CD14-positive monocyte (primary cell): ENCODE results near the gene SLC12A7. TPM values are rescaled to one million over a fixed set of nuclear protein-coding genes. Genes with fewer than 3 reads are reported as not detected.
A peak's percentile ranks its signal among the peaks of the same experiment; 100 is the strongest.

Source experiments
- DNase-seq, 3 donors: peaks; one replicate each; pipeline ENCODE4 v3.0.0-alpha.2; 2011 to 2022
- H2AFZ ChIP-seq: 2 replicates; pipeline ENCODE4 v1.6.0; 2012; ENCODE audit warnings: mild to moderate bottlenecking, low read depth, low read length, inconsistent platforms; ENCODE audit not compliant: insufficient read depth, poor library complexity, severe bottlenecking
- H3K27ac ChIP-seq, 2 donors: 1 replicate in 1 of 2; 2 replicates in 1 of 2; pipeline ENCODE4 v1.5.1; 2012 to 2013; ENCODE audit warnings: low read length in 2 of 2, control low read depth in 1 of 2, inconsistent platforms in 1 of 2, low read depth in 1 of 2, mild to moderate bottlenecking in 1 of 2
- H3K27me3 ChIP-seq, 2 donors: one replicate each; pipeline versions ENCODE4 v1.6.0 to v1.6.1; 2011 to 2013; ENCODE audit warnings: low read length in 2 of 2; ENCODE audit not compliant: control insufficient read depth in 2 of 2, insufficient read depth in 2 of 2
- H3K36me3 ChIP-seq, 2 donors: replicated peaks in 1 of 2; 1 replicate in 1 of 2; 2 replicates in 1 of 2; pipeline versions ENCODE4 v1.5.1 to v1.6.1; 2012 to 2013; ENCODE audit warnings: low read length in 2 of 2, control low read depth in 1 of 2, inconsistent platforms in 1 of 2, mild to moderate bottlenecking in 1 of 2; ENCODE audit not compliant: insufficient read depth in 2 of 2, control insufficient read depth in 1 of 2
- H3K4me1 ChIP-seq, 2 donors: 1 replicate in 1 of 2; 2 replicates in 1 of 2; pipeline versions ENCODE4 v1.5.1 to v1.6.1; 2012 to 2013; ENCODE audit warnings: low read length in 2 of 2, control low read depth in 1 of 2, inconsistent platforms in 1 of 2, mild to moderate bottlenecking in 1 of 2, moderate library complexity in 1 of 2; ENCODE audit not compliant: insufficient read depth in 2 of 2, control insufficient read depth in 1 of 2
- H3K4me2 ChIP-seq: replicated peaks from 2 replicates; pipeline ENCODE3; 2012; ENCODE audit warnings: low read length, moderate library complexity, mild to moderate bottlenecking; ENCODE audit not compliant: poor library complexity, severe bottlenecking; ENCODE audit errors: extremely low read depth
- H3K4me3 ChIP-seq, 3 experiments: fragments of 200-600 bp in 1 of 3; sonication (generic) in 1 of 3; replicated peaks in 1 of 3; 1 replicate in 2 of 3; 2 replicates in 1 of 3; pipeline ENCODE4 v1.5.1; 2011 to 2013; ENCODE audit warnings: low read length in 3 of 3, mild to moderate bottlenecking in 3 of 3, control low read depth in 2 of 3, low read depth in 2 of 3, inconsistent platforms in 1 of 3, moderate library complexity in 1 of 3
- H3K79me2 ChIP-seq: 2 replicates; pipeline ENCODE4 v1.6.0; 2012; ENCODE audit warnings: mild to moderate bottlenecking, control low read depth, inconsistent platforms, low read length, moderate library complexity; ENCODE audit not compliant: insufficient read depth
- H3K9ac ChIP-seq: 2 replicates; pipeline ENCODE4 v1.6.0; 2017; ENCODE audit warnings: low read length, mild to moderate bottlenecking; ENCODE audit not compliant: insufficient read depth, poor library complexity, severe bottlenecking
- H3K9me3 ChIP-seq, 2 donors: replicated peaks in 1 of 2; 1 replicate in 1 of 2; 2 replicates in 1 of 2; pipeline versions ENCODE4 v1.5.1 to v1.6.1; 2012 to 2013; ENCODE audit warnings: low read length in 2 of 2, control low read depth in 1 of 2; ENCODE audit not compliant: control insufficient read depth in 1 of 2, insufficient read depth in 1 of 2
- H4K20me1 ChIP-seq: 2 replicates; pipeline ENCODE4 v1.6.0; 2012; ENCODE audit warnings: mild to moderate bottlenecking, low read length, control low read depth, moderate library complexity; ENCODE audit not compliant: insufficient read depth
- H3K27ac Mint-ChIP-seq, 7 donors: one replicate each; pipeline ENCODE4 v1.8.0; 2020; ENCODE audit warnings: mild to moderate bottlenecking in 7 of 7, mixed read lengths in 7 of 7, moderate library complexity in 6 of 7, inconsistent platforms in 2 of 7
- H3K27me3 Mint-ChIP-seq, 3 donors: one replicate each; pipeline ENCODE4 v1.8.0; 2021 to 2022; ENCODE audit warnings: low read depth in 3 of 3, mild to moderate bottlenecking in 3 of 3, mixed read lengths in 3 of 3, moderate library complexity in 3 of 3, inconsistent platforms in 1 of 3
- H3K36me3 Mint-ChIP-seq, 2 donors: one replicate each; pipeline ENCODE4 v1.8.0; 2020; ENCODE audit warnings: mixed read lengths in 2 of 2, inconsistent platforms in 1 of 2, mild to moderate bottlenecking in 1 of 2
- H3K4me1 Mint-ChIP-seq: one replicate; pipeline ENCODE4 v1.8.0; 2020; ENCODE audit warnings: mild to moderate bottlenecking, mixed read lengths
- H3K4me3 Mint-ChIP-seq, 2 donors: one replicate each; pipeline ENCODE4 v1.8.0; 2020; ENCODE audit warnings: mild to moderate bottlenecking in 2 of 2, mixed read lengths in 2 of 2, moderate library complexity in 1 of 2
- H3K9me3 Mint-ChIP-seq, 7 donors: one replicate each; pipeline ENCODE4 v1.8.0; 2020 to 2022; ENCODE audit warnings: mixed read lengths in 7 of 7, mild to moderate bottlenecking in 6 of 7, moderate library complexity in 6 of 7, inconsistent platforms in 2 of 7
- WGBS: methylation state at CpG from one replicate; pipeline ENCODE4 v1.1.5; 2013; ENCODE audit warnings: missing lambda C conversion rate; ENCODE audit not compliant: insufficient coverage; 5-methylcytosine and 5-hydroxymethylcytosine counted together
- intact Hi-C, 2 donors: fragments of 100-400 bp; cut with micrococcal nuclease; formaldehyde crosslinking; loops; one replicate each; pipeline versions ENCODE4 v1.15.0 to v1.15.1; 2023
- polyA plus RNA-seq, 3 donors: library from polyadenylated mRNA; depleted of rRNA in 1 of 3; unstranded in 2 of 3; stranded (reverse) in 1 of 3; fragments of 300-500 nt in 2 of 3; fragments of >200 nt in 1 of 3; fragmentation: Illumina TruSeq in 2 of 3; gene quantifications; 1 replicate in 2 of 3; 2 replicates in 1 of 3; pipeline ENCODE4 v1.2.3, GENCODE V29; 2012 to 2021
- TF ChIP-seq, protein P1 (sequence below): fragments of 200-600 bp; IDR thresholded peaks from one replicate; pipeline ENCODE4 v1.8.0; 2022; ENCODE audit warnings: antibody characterized with exemption, mild to moderate bottlenecking

Gene SLC12A7
- polyA plus RNA-seq, 3 donors: 8.2 to 31.2 (median 12.5) TPM

DNA sequence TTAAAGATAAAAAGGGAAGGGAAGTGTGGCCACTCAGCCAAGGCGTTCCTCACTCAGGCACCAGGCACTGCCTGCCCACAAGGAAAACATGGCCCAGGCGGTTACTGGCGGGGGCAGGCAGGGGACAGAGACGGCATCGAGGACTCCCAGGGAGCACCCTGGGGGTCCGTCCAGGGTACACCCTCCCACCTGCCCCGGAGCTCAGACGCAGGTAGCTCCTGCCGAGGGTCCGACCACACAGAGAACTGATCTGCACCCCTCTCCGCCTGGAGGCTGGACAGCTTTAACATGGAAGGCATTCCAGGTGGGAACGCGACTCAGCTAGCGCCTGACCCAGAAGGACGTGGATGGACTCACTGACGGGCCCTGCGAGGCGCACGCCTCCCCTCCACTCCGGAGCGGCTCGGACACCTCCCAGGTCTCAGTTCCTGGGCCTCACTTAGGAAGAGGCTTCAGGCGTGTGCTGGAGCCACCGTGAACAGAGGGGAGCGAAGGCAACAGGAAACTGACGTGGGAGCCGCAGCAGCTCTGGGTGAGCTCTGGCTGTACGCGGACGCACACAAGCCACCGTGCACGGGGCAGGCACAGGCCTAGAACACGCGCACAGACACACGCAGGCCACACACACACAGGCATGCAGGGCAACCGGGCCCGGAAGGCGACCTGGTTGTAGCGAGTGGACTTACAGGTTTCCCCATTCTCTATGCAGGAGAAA is 55.8 kb downstream of the SLC12A7 start:
- H4K20me1 ChIP-seq: peaks cover 13% of the 10 kb centered on the region
- H3K79me2 ChIP-seq: no peaks in the 10 kb centered on the region
- DNase-seq: no peak
- H3K36me3 ChIP-seq: peaks cover 57 to 70% of the 10 kb centered on the region in 2 donors
- peaks cover 0 to 3% (median 0%) of the 10 kb centered on the region in 3 donors for H3K27me3 Mint-ChIP-seq
- no peak overlapping the region for H3K4me2 ChIP-seq
- H3K27me3 ChIP-seq: no peaks in the 10 kb centered on the region
- intact Hi-C loops: no loop called here
- no peak overlapping the region for H3K9ac ChIP-seq
- no peaks in the 10 kb centered on the region for H3K4me1 ChIP-seq
- peak overlapping the region in 1 of 7 donors; percentile 56 for H3K27ac Mint-ChIP-seq
- peaks cover 64 to 74% of the 10 kb centered on the region in 2 donors for H3K36me3 Mint-ChIP-seq
- TF ChIP-seq, protein P1, sequence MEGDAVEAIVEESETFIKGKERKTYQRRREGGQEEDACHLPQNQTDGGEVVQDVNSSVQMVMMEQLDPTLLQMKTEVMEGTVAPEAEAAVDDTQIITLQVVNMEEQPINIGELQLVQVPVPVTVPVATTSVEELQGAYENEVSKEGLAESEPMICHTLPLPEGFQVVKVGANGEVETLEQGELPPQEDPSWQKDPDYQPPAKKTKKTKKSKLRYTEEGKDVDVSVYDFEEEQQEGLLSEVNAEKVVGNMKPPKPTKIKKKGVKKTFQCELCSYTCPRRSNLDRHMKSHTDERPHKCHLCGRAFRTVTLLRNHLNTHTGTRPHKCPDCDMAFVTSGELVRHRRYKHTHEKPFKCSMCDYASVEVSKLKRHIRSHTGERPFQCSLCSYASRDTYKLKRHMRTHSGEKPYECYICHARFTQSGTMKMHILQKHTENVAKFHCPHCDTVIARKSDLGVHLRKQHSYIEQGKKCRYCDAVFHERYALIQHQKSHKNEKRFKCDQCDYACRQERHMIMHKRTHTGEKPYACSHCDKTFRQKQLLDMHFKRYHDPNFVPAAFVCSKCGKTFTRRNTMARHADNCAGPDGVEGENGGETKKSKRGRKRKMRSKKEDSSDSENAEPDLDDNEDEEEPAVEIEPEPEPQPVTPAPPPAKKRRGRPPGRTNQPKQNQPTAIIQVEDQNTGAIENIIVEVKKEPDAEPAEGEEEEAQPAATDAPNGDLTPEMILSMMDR: no peak
- H3K4me3 ChIP-seq: no peak overlapping the region
- no peak overlapping the region for H3K4me3 Mint-ChIP-seq
- H3K9me3 Mint-ChIP-seq: peaks cover 0 to 2% (median 0%) of the 10 kb centered on the region in 7 donors
- no peak overlapping the region for H2AFZ ChIP-seq
- H3K9me3 ChIP-seq: no peaks in the 10 kb centered on the region
- 91% methylated on average over 33 of the region's 39 CpGs for WGBS
- H3K4me1 Mint-ChIP-seq: no peaks in the 10 kb centered on the region
- no peak overlapping the region for H3K27ac ChIP-seq

DNA sequence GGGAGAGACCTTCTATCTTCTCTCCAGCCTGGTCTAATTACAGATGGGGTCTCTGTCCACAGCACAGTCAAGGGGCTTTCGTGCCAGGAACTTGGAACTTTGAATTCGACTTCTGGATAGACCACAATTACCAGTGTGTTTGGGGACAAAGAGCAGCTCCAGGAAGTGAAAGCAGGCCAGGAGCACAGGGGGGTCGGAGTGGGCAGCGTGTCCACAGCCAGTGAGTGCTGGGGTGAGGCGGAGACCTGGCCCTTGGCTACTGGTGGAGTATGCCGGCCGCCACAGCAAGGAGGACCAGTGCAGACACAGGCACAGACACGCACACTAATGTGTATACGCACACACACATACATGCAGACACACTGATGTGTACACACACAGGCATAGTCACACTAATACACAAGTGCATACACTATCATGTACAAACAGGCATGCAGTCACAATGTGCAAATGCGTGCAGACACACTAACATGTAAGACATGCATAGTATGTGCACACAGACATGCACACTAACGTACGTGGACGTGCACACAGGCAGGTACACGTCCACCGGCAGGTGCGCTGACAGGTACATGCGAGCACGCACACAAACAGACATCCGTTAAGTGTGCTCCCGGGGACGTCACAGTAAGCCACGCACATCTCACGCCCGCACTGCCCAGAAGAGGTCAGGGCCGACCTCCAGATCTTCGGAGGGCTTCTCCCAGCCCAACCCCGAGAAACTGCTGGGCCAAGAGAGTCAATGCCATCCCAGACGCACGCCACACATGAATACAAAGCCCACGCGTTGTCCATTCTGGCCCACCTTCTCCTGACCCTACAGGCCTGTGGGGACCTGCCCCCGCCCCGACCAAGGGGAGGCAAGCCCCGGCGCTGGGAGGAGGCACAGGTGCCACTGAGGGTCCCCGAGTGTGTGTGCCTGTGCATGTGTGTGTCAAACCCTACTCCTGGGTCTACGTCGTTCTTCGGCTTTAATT is 56.8 kb downstream of the SLC12A7 start:
- Mint-ChIP-seq H3K36me3 (peaks cover 61 to 67% of the 10 kb centered on the region in 2 donors), H3K4me3 (no peak overlapping the region), H3K4me1 (no peaks in the 10 kb centered on the region), H3K9me3 (peaks cover 0 to 2% (median 0%) of the 10 kb centered on the region in 7 donors), H3K27me3 (peaks cover 0 to 3% (median 0%) of the 10 kb centered on the region in 3 donors), H3K27ac (peak overlapping the region in 1 of 7 donors; percentile 40)
- Histone ChIP-seq H3K4me2 (no peak overlapping the region), H3K36me3 (peaks cover 51 to 64% of the 10 kb centered on the region in 2 donors), H3K4me3 (no peak overlapping the region), H3K27ac (no peak overlapping the region), H2AFZ (no peak overlapping the region), H3K4me1 (no peaks in the 10 kb centered on the region), H3K79me2 (no peaks in the 10 kb centered on the region), H3K27me3 (no peaks in the 10 kb centered on the region), H3K9ac (no peak overlapping the region), H4K20me1 (peaks cover 13% of the 10 kb centered on the region), H3K9me3 (no peaks in the 10 kb centered on the region)
- no peak for DNase-seq
- intact Hi-C loops: no loop called here
- TF ChIP-seq, protein P1: no peak
- WGBS: 89% methylated on average over 36 of the region's 39 CpGs
